DMS114 treated with DMSO at 0.1 percent for 48 hours (cell line): ENCODE results near the gene MPC1.
"Not testable (repeated sequence)": the region's sequence is repeated elsewhere in the genome, so short reads cannot be mapped to it uniquely, and the experiment has no call there.

Experiments
- DNase-seq: peaks from one replicate; lab custom pipeline; 2025; ENCODE audit not compliant: unreplicated experiment; lab: John Stamatoyannopoulos, UW

The MPC1 gene

GRCh38 chr6:166382500-166382932, 224 bp downstream of the MPC1 start:
- no peak for DNase-seq

DNA sequence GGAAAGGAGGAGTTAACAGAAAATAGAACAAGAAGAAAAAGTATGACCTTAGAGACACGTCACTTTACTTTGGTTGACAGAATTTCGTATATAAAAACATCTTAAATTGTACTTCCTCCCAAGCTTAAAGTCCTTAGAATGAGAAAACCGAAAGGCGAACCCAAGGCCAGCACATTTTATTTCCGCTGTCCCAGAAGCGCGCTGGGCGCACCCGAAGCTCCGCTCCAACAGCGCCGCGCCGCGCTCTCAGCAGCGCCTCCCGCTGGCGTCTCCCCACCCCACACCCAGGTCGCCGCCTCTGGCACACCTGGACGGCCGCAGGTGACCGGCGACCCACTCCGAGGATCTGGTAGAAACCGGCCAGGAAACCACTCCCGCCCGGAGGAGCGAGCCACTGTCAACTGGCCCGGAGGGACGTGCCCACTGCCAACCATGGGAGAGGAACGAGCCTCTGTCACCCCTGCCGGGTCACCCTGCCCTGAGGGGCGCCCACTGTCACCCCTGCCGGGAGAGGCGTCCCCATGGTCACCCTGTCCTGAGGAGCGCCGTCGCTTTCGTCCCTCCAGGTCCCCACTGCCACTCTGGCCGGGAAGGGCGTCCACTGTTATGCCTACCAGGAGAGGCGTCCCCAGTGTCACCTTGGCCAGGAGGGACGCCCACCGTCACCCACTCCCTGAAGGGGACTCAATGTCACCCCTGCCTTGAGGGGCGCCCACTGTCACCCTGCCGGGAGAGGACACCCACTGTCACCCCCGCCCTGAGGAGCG, 824 bp downstream of the MPC1 start:
- peak; percentile 7 for DNase-seq

- DNase-seq, result no peak
Observed at GRCh38 chr6:166381381-166381732, 1.4 kb downstream of the MPC1 start.

DNA sequence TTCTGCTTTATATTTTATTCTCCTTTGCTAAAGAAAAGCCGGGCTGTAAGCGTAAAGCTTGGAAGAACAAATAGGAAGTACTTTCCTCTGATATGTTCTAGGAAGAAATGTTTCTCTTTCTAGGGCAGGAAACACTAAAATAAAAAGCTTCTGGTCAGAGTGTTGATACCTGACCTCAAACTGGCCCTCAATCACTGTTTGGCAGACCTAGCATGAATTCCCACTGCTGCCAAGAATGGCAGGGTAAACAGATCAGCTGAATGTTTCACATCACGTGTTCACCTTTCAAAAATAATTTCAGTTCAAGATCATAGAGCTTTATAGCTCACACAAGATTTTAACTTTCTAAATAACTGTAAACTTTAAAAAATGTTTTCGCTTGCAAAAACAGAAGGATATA, 2.9 kb downstream of the MPC1 start:
- DNase-seq, result no peak

- DNase-seq, result no peak
Observed at GRCh38 chr6:166379103-166379586, 3.6 kb downstream of the MPC1 start.

DNA sequence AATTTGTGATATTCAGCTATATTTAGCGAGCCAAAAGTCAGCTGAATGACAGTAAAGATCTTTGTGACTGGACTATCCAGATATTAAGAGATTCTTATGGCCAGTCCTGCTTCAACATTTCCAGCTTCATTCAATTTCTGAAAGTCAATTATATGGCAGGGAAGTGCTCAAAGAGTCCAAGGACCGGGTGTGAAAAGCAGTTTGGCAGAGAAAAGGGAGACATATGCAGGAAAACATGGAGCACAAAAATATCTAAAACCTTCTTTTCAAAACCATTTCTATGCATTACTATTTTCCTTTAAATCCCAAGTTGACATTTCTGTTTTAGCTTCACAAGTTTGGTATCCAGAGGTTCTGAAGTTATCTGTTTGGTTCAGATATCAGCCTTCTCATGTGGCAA, 5.0 kb downstream of the MPC1 start:
- no peak for DNase-seq

DNA sequence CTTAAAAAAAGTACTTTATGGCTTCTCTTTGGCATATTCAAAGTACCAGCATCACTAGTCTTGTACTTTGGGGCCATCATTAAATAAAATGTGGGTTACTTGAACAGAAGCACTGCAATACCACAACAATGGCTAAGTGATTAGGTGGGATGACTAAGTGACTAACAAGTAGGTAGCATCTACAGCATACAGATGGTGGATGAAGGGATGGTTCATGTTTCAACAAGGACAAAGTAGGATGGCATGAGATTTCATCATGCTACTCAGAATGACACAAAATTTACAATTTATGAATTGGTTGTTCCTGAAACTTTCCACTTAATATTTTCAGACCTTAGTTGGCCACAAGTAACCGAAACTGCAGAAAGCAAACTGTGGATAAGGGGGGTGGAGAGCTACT, 7.7 kb downstream of the MPC1 start:
- no peak for DNase-seq

GRCh38 chr6:166370489-166370888, 12.3 kb downstream of the MPC1 start:
- DNase-seq, result no peak

GRCh38 chr6:166369782-166370181, 13.0 kb downstream of the MPC1 start:
- DNase-seq, result no peak

DNA sequence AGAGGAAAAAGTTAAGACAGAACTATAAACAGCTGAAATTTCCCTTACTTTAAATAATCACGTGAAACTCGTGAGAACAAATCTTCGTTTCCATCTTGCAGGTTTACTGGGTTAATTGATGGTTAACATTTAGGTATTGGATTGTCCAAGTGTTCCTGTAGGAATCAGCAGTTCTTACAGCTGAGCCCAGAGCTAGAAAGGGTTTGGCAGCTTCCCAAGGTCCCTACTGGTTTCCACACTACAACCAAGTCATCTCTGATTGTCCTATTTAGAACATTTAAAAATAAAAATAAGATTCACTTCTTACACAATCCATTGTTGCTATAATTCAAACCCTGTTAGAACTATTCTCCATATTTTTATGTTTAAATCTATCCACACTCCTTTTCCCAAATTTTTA, 15.8 kb downstream of the MPC1 start:
- no peak for DNase-seq

DNA sequence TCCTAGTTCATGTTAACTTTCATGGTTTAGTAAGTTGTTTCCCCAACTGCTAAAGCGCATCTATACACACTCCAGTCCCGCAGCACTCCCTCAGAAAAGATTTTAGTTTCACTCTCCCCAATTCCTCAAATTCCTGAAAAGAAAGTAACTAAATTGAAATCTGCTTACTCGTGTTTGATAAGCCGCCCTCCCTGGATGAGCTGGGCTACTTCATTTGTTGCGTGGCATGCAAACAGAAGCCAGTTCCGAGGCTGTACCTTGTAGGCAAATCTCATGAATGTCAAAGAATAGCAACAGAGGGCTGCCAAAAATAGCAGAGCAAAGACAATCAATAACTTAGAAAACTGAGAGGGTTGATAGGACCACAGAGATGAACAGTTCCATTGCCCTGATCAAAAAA, 16.9 kb downstream of the MPC1 start:
- no peak for DNase-seq

DNA sequence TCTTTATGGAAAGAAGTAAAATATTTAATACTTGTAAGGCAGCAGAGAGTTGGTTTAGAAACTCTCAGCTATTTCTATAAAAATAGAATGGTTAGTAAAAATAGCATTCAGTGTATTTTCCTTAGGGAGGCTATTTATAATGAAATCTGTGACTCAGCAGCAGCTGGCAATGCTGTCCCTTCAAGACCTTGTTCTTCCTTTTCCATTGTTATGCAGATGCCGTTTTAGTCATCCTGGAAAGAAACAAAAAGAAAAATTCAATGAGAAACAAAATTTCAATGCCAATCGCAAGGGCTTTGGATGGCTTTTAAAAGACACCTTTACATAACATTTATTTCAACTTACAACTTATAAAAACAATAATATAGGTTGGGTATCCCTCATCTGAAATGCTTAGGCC, 17.5 kb downstream of the MPC1 start:
- DNase-seq, result no peak

DNA sequence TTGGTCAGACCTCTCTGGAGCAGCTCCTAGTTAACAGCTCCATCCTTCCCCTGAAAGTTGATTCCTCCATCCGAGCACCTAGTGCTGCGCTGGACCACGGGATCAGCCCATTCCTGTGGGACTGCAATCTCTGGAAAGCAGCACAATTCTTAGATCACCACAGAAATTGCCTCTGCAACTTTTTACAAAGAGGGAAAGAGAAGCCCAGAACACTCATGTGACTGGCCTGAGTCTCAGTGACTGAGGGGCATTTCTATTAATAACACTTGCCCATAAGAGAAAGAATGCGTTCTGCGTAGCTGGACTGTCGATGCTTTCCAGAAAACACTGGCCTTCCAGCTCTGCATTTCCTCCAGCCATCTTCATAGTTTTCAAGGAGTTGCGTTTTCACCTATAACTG, 18.3 kb downstream of the MPC1 start:
- no peak for DNase-seq

DNA sequence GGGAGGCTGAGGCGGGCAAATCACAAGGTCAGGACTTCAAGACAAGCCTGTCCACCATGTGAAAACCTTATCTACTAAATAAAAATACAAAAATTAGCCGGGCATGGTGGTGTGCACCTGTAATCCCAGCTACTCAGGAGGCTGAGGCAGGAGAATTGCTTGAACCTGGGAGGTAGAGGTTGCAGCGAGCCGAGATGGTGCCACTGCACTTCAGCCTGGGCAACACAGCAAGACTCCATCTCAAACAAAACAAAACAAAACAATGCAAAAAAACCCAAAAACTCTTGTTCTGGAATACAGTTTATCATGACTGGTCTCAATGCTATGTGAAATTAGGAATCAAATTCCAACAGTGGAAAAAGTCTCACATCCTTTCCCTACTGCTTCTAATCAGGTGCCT, 20.3 kb downstream of the MPC1 start:
- not testable (repeated sequence) for DNase-seq

GRCh38 chr6:166361077-166361429, 21.7 kb downstream of the MPC1 start:
- no peak for DNase-seq

DNA sequence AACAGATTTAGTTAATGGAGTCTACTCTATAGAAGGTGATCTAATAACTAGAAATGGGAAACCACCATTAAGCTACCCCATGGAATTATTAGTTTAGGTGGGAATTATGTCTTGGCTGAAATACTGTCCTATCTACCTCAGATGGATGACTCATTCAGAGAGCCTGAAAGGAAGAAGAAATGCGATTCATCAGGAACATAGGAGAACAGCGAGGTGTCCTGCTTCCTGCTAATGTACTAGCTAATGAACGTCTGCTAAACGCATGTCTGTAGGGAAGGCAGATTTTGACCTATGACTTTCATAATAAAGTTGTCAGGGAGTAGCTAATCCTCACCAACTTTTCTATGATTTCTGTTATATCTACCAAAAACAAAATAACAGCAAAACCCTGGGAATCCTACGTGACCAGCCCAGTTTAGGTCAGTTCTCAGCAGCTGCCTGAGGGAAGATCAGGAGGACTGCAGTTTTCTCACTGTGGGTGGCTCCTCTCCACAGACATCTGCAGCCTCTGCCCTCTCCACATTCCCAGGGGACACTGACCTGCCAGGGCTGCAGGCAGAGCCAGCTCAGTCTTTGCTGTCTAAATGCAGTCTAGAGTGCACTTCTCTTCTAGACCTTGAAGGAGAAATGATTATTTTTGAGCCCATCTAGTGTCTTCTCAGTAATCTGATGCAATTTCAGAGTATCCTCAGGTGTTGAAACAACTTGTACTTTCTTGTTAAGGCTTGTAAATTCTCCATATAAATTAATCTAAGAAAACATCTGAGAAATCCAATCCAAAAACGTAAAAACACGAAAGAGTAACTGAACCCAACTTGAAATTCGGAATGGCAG, 22.3 kb downstream of the MPC1 start:
- no peak for DNase-seq

GRCh38 chr6:166355552-166355951, 27.2 kb downstream of the MPC1 start:
- DNase-seq, result no peak

DNA sequence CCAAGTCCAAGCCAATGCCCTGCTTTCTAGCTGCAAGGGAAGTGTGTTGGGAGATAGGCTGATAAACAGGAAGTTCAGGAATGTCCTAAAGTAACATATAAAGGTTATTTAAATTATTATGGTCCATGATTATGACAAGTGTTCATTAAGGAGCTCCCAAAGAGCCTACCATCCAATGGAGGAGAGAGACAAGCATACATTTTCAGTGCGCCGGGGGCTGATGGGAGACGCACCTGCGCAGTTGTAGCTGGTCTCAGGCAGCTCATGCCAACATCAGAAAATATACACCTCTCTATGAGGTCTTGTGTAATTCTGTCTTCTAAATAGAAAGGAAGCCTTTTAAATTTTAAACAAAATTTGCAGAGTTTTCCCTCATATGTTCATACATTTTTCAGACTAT, 27.8 kb downstream of the MPC1 start:
- DNase-seq, result no peak

DNA sequence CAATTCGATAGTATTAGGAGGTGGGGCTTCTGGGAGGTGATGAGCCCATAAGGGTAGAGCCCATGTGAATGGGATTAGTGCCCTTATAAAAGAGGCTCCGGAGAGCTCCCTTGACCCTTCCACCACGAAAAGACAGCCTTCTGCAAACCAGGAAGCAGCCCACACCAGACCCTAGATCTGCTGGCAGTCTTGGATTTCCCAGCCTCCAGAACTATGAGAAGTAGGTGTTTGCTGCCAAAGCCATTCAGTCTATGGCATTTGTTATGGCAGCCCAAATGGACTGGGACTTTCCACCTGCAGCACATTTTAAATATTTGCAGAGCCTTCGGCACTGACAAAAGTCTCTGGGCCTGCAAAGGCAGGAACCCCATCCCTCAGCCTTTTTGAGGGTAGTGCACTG, 28.6 kb downstream of the MPC1 start:
- DNase-seq, result no peak

- DNase-seq, result no peak
Observed at GRCh38 chr6:166353507-166353906, 29.2 kb downstream of the MPC1 start.

DNA sequence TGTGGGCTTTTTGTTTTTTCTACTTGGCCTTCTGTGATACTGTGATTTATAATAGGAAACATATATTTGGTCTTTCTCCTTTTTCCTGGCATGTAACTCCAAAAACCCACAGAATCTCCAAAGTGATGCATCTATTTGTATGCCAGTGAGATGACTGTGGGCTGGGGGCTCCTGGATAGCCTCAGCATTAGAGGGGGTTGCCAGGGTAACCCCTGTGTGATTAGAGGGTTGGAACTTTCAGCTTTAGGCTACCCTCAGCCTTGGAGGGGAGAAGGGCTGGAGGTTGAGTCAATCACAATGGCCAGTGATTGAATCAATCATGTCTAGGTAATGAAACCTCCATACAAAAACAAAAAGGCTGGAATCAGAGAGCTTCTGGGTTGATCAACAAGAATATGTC, 29.8 kb downstream of the MPC1 start:
- no peak for DNase-seq

GRCh38 chr6:166351715-166352285, 30.9 kb downstream of the MPC1 start:
- no peak for DNase-seq
